ENCODE results near the gene CDH4. TPM values are rescaled to one million over a fixed set of nuclear protein-coding genes. Genes with fewer than 3 reads are reported as not detected.

The CDH4 gene
- total and polyA plus RNA-seq, 2 donors (not counting 3 experiments of a cell fraction or from before 2014, with no cell fraction given), result 0.17 to 0.51 TPM

GRCh38 chr20:61957961-61958715 lies 706.1 kb downstream of the CDH4 start:
- dilution Hi-C loops (cut with MboI; ENCODE audit: extremely low pct_ligation_motif_present, low sequenced_read_pairs) (no loop called here), intact Hi-C loops (cut with micrococcal nuclease) (no loop called here)
- no peak overlapping the region for H2AFZ ChIP-seq (ENCODE audit: low read depth, low read length)
- H3K27ac ChIP-seq (ENCODE audit: insufficient read depth, low read depth, low read length), result no peak overlapping the region
- DNase-seq (ENCODE audit: low read depth, low spot score) (no peak), FAIRE-seq (no peak)
- no peaks in the 10 kb centered on the region for H3K79me2 ChIP-seq (ENCODE audit: control insufficient read depth, insufficient read depth, low read length)
- H3K9ac ChIP-seq (replicated peaks; ENCODE audit: extremely low read depth, insufficient read depth, low read length), result no peak overlapping the region
- H3K27me3 ChIP-seq (ENCODE audit: control insufficient read depth in 2 of 2, insufficient read depth in 2 of 2, low read length in 2 of 2), result no peaks in the 10 kb centered on the region
- H3K9me1 ChIP-seq (replicated peaks; ENCODE audit: control insufficient read depth, extremely low read depth, insufficient read depth, low read length), result no peaks in the 10 kb centered on the region
- CTCF ChIA-PET, result no interaction called here
- H3K36me3 ChIP-seq (ENCODE audit: control insufficient read depth in 2 of 2, extremely low read depth in 1 of 2, insufficient read depth in 2 of 2, low read length in 2 of 2), result no peaks in the 10 kb centered on the region
- no peak overlapping the region for H3K4me3 ChIP-seq (replicated peaks in 1 of 3; ENCODE audit: insufficient read depth in 1 of 3, low read depth in 1 of 3, low read length in 3 of 3)
- H3K9me3 ChIP-seq (replicated peaks; ENCODE audit: control insufficient read depth, insufficient read depth, low read length), result no peaks in the 10 kb centered on the region
- BruUV-seq (replicated peaks), result no TSS peak
- TF ChIP-seq POLR2AphosphoS5 (IDR thresholded peaks at IDR 0.05; ENCODE audit: insufficient read depth, low read depth, low read length) (no peak), FOS (IDR thresholded peaks at IDR 0.05; ENCODE audit: borderline replicate concordance, insufficient read depth, low read length) (no peak), GATA2 (IDR thresholded peaks at IDR 0.05; ENCODE audit: insufficient read depth, insufficient read length, low read depth, low read length) (no peak), EZH2 (IDR thresholded peaks at IDR 0.05; ENCODE audit: borderline replicate concordance, low read depth, low read length, severe bottlenecking) (no peak), MAX (IDR thresholded peaks at IDR 0.05; ENCODE audit: insufficient read depth, insufficient read length) (no peak), CTCF (IDR thresholded peaks at IDR 0.05; ENCODE audit: extremely low read depth in 1 of 2, insufficient read depth in 1 of 2, low read depth in 1 of 2, low read length in 2 of 2) (no peak), POLR2A (IDR thresholded peaks at IDR 0.05; ENCODE audit: low read depth, low read length) (no peak), JUN (IDR thresholded peaks at IDR 0.05; ENCODE audit: borderline replicate concordance, insufficient read depth, insufficient read length, low read depth) (no peak), MYC (IDR thresholded peaks at IDR 0.05; ENCODE audit: low read depth, low read length) (no peak)
- no peaks in the 10 kb centered on the region for H3K4me1 ChIP-seq (ENCODE audit: control insufficient read depth, extremely low read depth, insufficient read depth, low read length)
- H4K20me1 ChIP-seq (replicated peaks; ENCODE audit: control insufficient read depth, extremely low read depth, insufficient read depth, low read length), result no peaks in the 10 kb centered on the region
- no peak overlapping the region for H3K4me2 ChIP-seq (ENCODE audit: insufficient read depth, low read length)
- POLR2A ChIA-PET, result no interaction called here

Measured in endothelial cell of umbilical vein (primary cell).